SK-N-SH (cell line): ENCODE results near the gene HAUS5. TPM values are rescaled to one million over a fixed set of nuclear protein-coding genes. Genes with fewer than 3 reads are reported as not detected.

Experiments used
- CTCF ChIA-PET: fragments of 300-600, 350-600 bp; formaldehyde crosslinking; extraction: SDS; loops from one replicate; lab custom pipeline; 2021; lab: Yijun Ruan, JAX
- POLR2A ChIA-PET: fragments of 350-600 bp; sonication (Branson Sonifier 250); formaldehyde crosslinking; extraction: SDS; loops from one replicate; lab custom pipeline; 2020; ENCODE audit warnings: antibody characterized with exemption, inconsistent platforms; lab: Yijun Ruan, JAX
- DNase-seq: peaks from one replicate; pipeline ENCODE4 v3.0.0; 2012
- H2AFZ ChIP-seq: fragments of 200-600 bp; sonication (generic); 2 replicates; pipeline ENCODE4 v1.8.1; 2016; ENCODE audit warnings: antibody characterized with exemption, mild to moderate bottlenecking, low read depth
- H3F3A ChIP-seq: fragments of 200-600 bp; sonication (generic); replicated peaks from 2 replicates; pipeline ENCODE3; 2016; ENCODE audit warnings: antibody characterized with exemption, mild to moderate bottlenecking; ENCODE audit not compliant: insufficient read depth
- H3K27ac ChIP-seq, 2 experiments: fragments of 200-500 bp in 1 of 2; fragments of 200-600 bp in 1 of 2; sonication (Bioruptor generic) in 1 of 2; sonication (generic), shearing (Covaris generic) in 1 of 2; 2 replicates each; pipeline versions ENCODE4 v1.5.1 to v1.6.1; 2014 to 2016; ENCODE audit warnings: low read depth in 2 of 2, inconsistent platforms in 1 of 2, low read length in 1 of 2, mild to moderate bottlenecking in 1 of 2, mixed read lengths in 1 of 2
- H3K27me3 ChIP-seq: fragments of 200-600 bp; sonication (generic), shearing (Covaris generic); 2 replicates; pipeline ENCODE4 v1.6.1; 2016; ENCODE audit warnings: mixed run types; ENCODE audit not compliant: insufficient read depth
- H3K36me3 ChIP-seq, 2 experiments: fragments of 200-500 bp in 1 of 2; fragments of 200-600 bp in 1 of 2; sonication (Bioruptor generic) in 1 of 2; sonication (generic) in 1 of 2; replicated peaks in 1 of 2; 2 replicates each; pipeline versions ENCODE3 to v1.5.1; 2014 to 2016; ENCODE audit warnings: low read length in 1 of 2, mild to moderate bottlenecking in 1 of 2; ENCODE audit not compliant: insufficient read depth in 2 of 2, control insufficient read depth in 1 of 2
- H3K4me1 ChIP-seq, 2 experiments: fragments of 200-500 bp in 1 of 2; fragments of 200-600 bp in 1 of 2; sonication (Bioruptor generic) in 1 of 2; sonication (generic), shearing (Covaris generic) in 1 of 2; 2 replicates each; pipeline versions ENCODE4 v1.5.1 to v1.6.1; 2014 to 2016; ENCODE audit warnings: low read depth in 1 of 2, low read length in 1 of 2, mixed run types in 1 of 2; ENCODE audit not compliant: insufficient read depth in 2 of 2, control insufficient read depth in 1 of 2
- H3K4me2 ChIP-seq: fragments of 200-600 bp; sonication (generic), shearing (Covaris generic); 2 replicates; pipeline ENCODE4 v1.6.1; 2017; ENCODE audit warnings: mixed run types
- H3K4me3 ChIP-seq, 2 experiments: fragments of 200-500 bp in 1 of 2; fragments of 200-600 bp in 1 of 2; sonication (Bioruptor generic) in 1 of 2; sonication (generic), shearing (Covaris generic) in 1 of 2; 2 replicates each; pipeline versions ENCODE4 v1.5.1 to v1.8.1; 2014 to 2016; ENCODE audit warnings: low read depth in 2 of 2, inconsistent platforms in 1 of 2, low read length in 1 of 2, mild to moderate bottlenecking in 1 of 2, mixed read lengths in 1 of 2, moderate library complexity in 1 of 2
- H3K79me2 ChIP-seq: fragments of 200-600 bp; sonication (generic); 2 replicates; pipeline ENCODE4 v1.8.1; 2017; ENCODE audit warnings: mild to moderate bottlenecking; ENCODE audit not compliant: insufficient read depth
- H3K9ac ChIP-seq: fragments of 200-600 bp; sonication (generic); 2 replicates; pipeline ENCODE4 v1.6.1; 2017; ENCODE audit warnings: mixed run types
- H3K9me2 ChIP-seq: fragments of 200-600 bp; sonication (generic); 2 replicates; pipeline ENCODE4 v1.6.1; 2017; ENCODE audit warnings: mixed run types
- H3K9me3 ChIP-seq: fragments of 200-600 bp; sonication (generic); 2 replicates; pipeline ENCODE4 v1.6.1; 2017; ENCODE audit warnings: mixed run types, mild to moderate bottlenecking, moderate library complexity
- H4K20me1 ChIP-seq: fragments of 200-600 bp; sonication (generic); 2 replicates; pipeline ENCODE4 v1.6.1; 2017; ENCODE audit warnings: mild to moderate bottlenecking, mixed run types; ENCODE audit not compliant: insufficient read depth
- CHD2 ChIP-seq: fragments of 150-350 bp; IDR thresholded peaks from 2 replicates; pipeline ENCODE4 v1.6.1; 2018; ENCODE audit warnings: low read length; ENCODE audit not compliant: partially characterized antibody
- EP300 ChIP-seq, 2 experiments: IDR thresholded peaks; 2 replicates each; pipeline versions ENCODE4 v1.4.0 to v1.6.1; 2012; ENCODE audit warnings: borderline replicate concordance in 1 of 2, low read depth in 1 of 2, low read length in 1 of 2
- EZH2phosphoT487 ChIP-seq: fragments of 200-600 bp; sonication (generic); IDR thresholded peaks from 2 replicates; pipeline ENCODE4 v1.6.1; 2017; ENCODE audit warnings: low read depth, mixed run types, mild to moderate bottlenecking, antibody characterized with exemption, moderate library complexity, borderline replicate concordance
- FOXJ3 ChIP-seq: sonication (generic); formaldehyde crosslinking; IDR thresholded peaks from 2 replicates; pipeline ENCODE4 v1.5.1; 2020; ENCODE audit warnings: mild to moderate bottlenecking, missing genetic modification reagents
- MXI1 ChIP-seq: IDR thresholded peaks from 2 replicates; pipeline ENCODE4 v1.6.1; 2012; ENCODE audit warnings: mild to moderate bottlenecking, low read depth, low read length, improper control_type of control experiment
- NFIC ChIP-seq: IDR thresholded peaks from 2 replicates; pipeline ENCODE4 v1.4.0; 2012; ENCODE audit warnings: borderline replicate concordance
- RAD21 ChIP-seq: IDR thresholded peaks from 2 replicates; pipeline ENCODE4 v1.6.1; 2012; ENCODE audit warnings: mild to moderate bottlenecking, low read length
- RCOR1 ChIP-seq: fragments of 150-350 bp; IDR thresholded peaks from 2 replicates; pipeline ENCODE4 v1.6.1; 2017; ENCODE audit warnings: antibody characterized with exemption, low read length
- RFX5 ChIP-seq: IDR thresholded peaks from 2 replicates; pipeline ENCODE4 v1.6.1; 2012; ENCODE audit warnings: mild to moderate bottlenecking, improper control_type of control experiment, low read length
- TAF1 ChIP-seq: IDR thresholded peaks from 2 replicates; pipeline ENCODE4 v1.6.1; 2012; ENCODE audit warnings: low read depth, mild to moderate bottlenecking, low read length, moderate library complexity, borderline replicate concordance
- YY1 ChIP-seq: IDR thresholded peaks from 2 replicates; pipeline ENCODE4 v1.4.0; 2012; ENCODE audit warnings: low read depth, mild to moderate bottlenecking
- WGBS: methylation state at CpG from one replicate; pipeline ENCODE4 v1.1.6; 2017; ENCODE audit warnings: low lambda C conversion rate; 5-methylcytosine and 5-hydroxymethylcytosine counted together
- polyA plus RNA-seq, 3 experiments: library from polyadenylated mRNA; depleted of rRNA; stranded (reverse); fragments of >200 nt; gene quantifications; 2 replicates each; pipeline ENCODE4 v1.2.3, GENCODE V29; 2012
- TF ChIP-seq, protein P1 (sequence below): IDR thresholded peaks from 2 replicates; pipeline ENCODE4; 2012

HAUS5 gene
- polyA plus RNA-seq, 1 of the 3 experiments (the other 2 are of a cell fraction) = 7.1 TPM

DNA sequence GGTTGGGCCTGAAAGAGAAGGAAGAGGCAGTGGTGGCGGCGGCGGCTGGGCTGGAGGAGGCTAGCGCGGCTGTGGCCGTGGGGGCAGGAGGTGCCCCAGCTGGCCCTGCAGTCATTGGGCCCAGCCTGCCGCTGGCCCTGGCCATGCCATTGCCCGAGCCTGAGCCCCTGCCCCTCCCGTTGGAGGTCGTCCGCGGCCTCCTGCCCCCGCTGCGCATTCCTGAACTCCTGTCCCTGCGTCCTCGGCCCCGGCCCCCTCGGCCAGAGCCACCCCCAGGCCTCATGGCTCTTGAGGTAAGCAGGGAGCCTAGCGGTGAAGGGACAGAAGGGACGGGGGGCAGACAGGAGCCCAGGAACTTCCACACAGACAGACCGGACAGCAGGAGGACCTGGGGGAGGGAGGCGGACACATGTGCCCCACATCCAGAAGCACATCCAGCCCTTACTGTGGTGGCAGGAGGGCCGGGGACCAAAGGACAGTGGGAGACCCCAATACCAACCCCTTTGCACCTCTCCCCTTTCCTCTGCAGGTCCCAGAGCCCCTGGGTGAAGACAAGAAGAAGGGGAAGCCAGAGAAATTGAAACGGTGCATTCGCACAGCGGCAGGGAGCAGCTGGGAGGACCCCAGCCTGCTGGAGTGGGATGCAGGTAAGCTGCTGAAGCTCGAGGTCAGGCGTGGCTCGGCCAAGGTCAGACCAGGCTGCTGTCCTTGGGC, 21.3 kb downstream of the HAUS5 start:
- TF ChIP-seq, protein P1, sequence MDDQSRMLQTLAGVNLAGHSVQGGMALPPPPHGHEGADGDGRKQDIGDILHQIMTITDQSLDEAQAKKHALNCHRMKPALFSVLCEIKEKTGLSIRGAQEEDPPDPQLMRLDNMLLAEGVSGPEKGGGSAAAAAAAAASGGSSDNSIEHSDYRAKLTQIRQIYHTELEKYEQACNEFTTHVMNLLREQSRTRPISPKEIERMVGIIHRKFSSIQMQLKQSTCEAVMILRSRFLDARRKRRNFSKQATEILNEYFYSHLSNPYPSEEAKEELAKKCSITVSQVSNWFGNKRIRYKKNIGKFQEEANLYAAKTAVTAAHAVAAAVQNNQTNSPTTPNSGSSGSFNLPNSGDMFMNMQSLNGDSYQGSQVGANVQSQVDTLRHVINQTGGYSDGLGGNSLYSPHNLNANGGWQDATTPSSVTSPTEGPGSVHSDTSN = no peak
- TF ChIP-seq RCOR1 = no peak
- no peak for TF ChIP-seq FOXJ3 (CRISPR knock-in tag)
- TF ChIP-seq EZH2phosphoT487 = no peak
- TF ChIP-seq RFX5 = no peak
- TF ChIP-seq YY1 = no peak
- TF ChIP-seq TAF1 = no peak
- TF ChIP-seq CHD2 = no peak
- TF ChIP-seq RAD21 = no peak
- no peak for TF ChIP-seq MXI1
- TF ChIP-seq NFIC = no peak
- 97% methylated on average over 26 of the region's 29 CpGs for WGBS
- H3K27me3 ChIP-seq = no peaks in the 10 kb centered on the region
- no peaks in the 10 kb centered on the region for H3K9me2 ChIP-seq
- H4K20me1 ChIP-seq = no peaks in the 10 kb centered on the region
- no peak overlapping the region for H3K9ac ChIP-seq
- H3K79me2 ChIP-seq = peaks cover 17% of the 10 kb centered on the region
- no peak for DNase-seq
- ChIA-PET POLR2A (no interaction called here), CTCF (no interaction called here)
- no peaks in the 10 kb centered on the region for H3K9me3 ChIP-seq
- H3F3A ChIP-seq = no peaks in the 10 kb centered on the region
- H3K36me3 ChIP-seq = peaks cover 32 to 49% of the 10 kb centered on the region in 2 experiments
- no peak overlapping the region for H3K27ac ChIP-seq
- H2AFZ ChIP-seq = no peak overlapping the region
- H3K4me3 ChIP-seq = no peak overlapping the region
- H3K4me1 ChIP-seq = peaks cover 0 to 7% of the 10 kb centered on the region in 2 experiments; a peak in 2 of 4 replicates
- H3K4me2 ChIP-seq = no peak overlapping the region

DNA sequence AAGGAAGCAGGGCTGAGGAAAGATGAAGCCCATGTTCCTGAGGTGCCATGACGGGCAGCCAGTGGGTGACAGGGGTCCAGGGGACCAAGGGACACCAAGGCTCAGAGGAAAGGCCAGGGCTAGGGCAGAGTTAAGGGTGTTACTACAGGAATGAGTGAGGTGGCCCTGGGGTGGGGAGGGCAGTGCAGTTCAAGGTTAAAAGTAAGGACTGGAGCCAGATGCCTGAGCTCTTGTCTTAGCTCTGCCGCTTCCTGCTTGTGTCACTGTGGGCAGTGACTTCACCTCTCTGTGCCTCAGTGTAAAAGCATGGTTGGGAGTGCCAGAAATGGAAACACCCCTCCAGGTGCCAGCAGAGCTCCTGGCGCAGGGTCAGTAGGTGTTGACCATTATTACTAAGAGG, 24.1 kb downstream of the HAUS5 start:
- no peak for DNase-seq
- Histone ChIP-seq H3K4me1 (no peaks in the 10 kb centered on the region; a peak in 1 of 4 replicates), H3K4me3 (no peak overlapping the region), H3K27ac (no peak overlapping the region), H3K4me2 (no peak overlapping the region), H3K9ac (no peak overlapping the region), H3K9me3 (no peaks in the 10 kb centered on the region), H3F3A (peaks cover 8% of the 10 kb centered on the region), H4K20me1 (no peaks in the 10 kb centered on the region), H3K36me3 (peaks cover 21 to 39% of the 10 kb centered on the region in 2 experiments), H3K79me2 (no peaks in the 10 kb centered on the region), H2AFZ (no peak overlapping the region), H3K9me2 (no peaks in the 10 kb centered on the region), H3K27me3 (no peaks in the 10 kb centered on the region)
- ChIA-PET POLR2A (no interaction called here), CTCF (no interaction called here)
- no peak for TF ChIP-seq EP300 (IDR thresholded peaks at IDR 0.05; ENCODE audit: borderline replicate concordance in 1 of 2, low read depth in 1 of 2, low read length in 1 of 2)
- no peak for TF ChIP-seq CHD2
- TF ChIP-seq TAF1 = no peak
- 95% methylated on average over 3 of the region's 3 CpGs for WGBS
